ENCODE results near the gene CCT6B.

The CCT6B gene

GRCh38 chr17:34993031-34993430 is 31.8 kb upstream of the CCT6B start:
- no peak overlapping the region for H2BK5ac ChIP-seq (ENCODE audit: low read depth, low read length, poor library complexity, severe bottlenecking)
- no peak overlapping the region for H2BK12ac ChIP-seq (ENCODE audit: low read length in 2 of 2)
- no peak overlapping the region for H2AFZ ChIP-seq (ENCODE audit: low read depth, low read length)
- no peak overlapping the region for H3K9ac ChIP-seq (ENCODE audit: low read length)
- peaks cover 40 to 70% of the 10 kb centered on the region in 2 experiments for H3K36me3 ChIP-seq (ENCODE audit: control insufficient read depth in 1 of 2, insufficient read depth in 2 of 2, low read depth in 1 of 2, low read length in 2 of 2)
- WGBS, result 91% methylated on average over 2 of the region's 2 CpGs
- H3K18ac ChIP-seq (ENCODE audit: low read depth in 1 of 2, low read length in 2 of 2), result no peak overlapping the region
- H3K27me3 ChIP-seq (ENCODE audit: control insufficient read depth in 1 of 2, insufficient read depth in 1 of 2, low read length in 2 of 2), result no peaks in the 10 kb centered on the region
- H3K4me3 ChIP-seq (ENCODE audit: insufficient read depth in 1 of 2, low read depth in 1 of 2, low read length in 2 of 2), result no peak overlapping the region
- DNase-seq, result no peak
- no peak overlapping the region for H2BK15ac ChIP-seq (ENCODE audit: low read depth, poor library complexity, severe bottlenecking)
- no peak overlapping the region for H2AK5ac ChIP-seq (ENCODE audit: low read length, severe bottlenecking)
- no peak overlapping the region for H4K8ac ChIP-seq (ENCODE audit: low read length)
- H3K27ac ChIP-seq (ENCODE audit: low read length, poor library complexity, severe bottlenecking), result no peak overlapping the region
- no peak overlapping the region for H3K23ac ChIP-seq (ENCODE audit: low read length in 2 of 2)
- H3K14ac ChIP-seq (ENCODE audit: low read length in 2 of 2), result no peak overlapping the region
- no peak overlapping the region for H4K91ac ChIP-seq (ENCODE audit: low read length)
- H3K4me1 ChIP-seq (ENCODE audit: control insufficient read depth, insufficient read depth, low read depth, low read length), result peaks cover 3% of the 10 kb centered on the region
- H2BK120ac ChIP-seq (ENCODE audit: low read depth, low read length), result no peak overlapping the region
- no peak overlapping the region for H3K4me2 ChIP-seq (ENCODE audit: low read length, poor library complexity, severe bottlenecking)
- peaks cover 7% of the 10 kb centered on the region for H3K79me1 ChIP-seq (replicated peaks; ENCODE audit: low read length, poor library complexity, severe bottlenecking)
- H3K9me3 ChIP-seq (ENCODE audit: control insufficient read depth, low read length), result no peaks in the 10 kb centered on the region
- H3K4ac ChIP-seq (ENCODE audit: low read depth in 1 of 2, low read length in 2 of 2), result no peak overlapping the region

GRCh38 chr17:34991606-34992005 is 30.3 kb upstream of the CCT6B start:
- 100% methylated on average over 3 of the region's 3 CpGs for WGBS
- H3K27me3 ChIP-seq (ENCODE audit: control insufficient read depth in 1 of 2, insufficient read depth in 1 of 2, low read length in 2 of 2), result no peaks in the 10 kb centered on the region
- H2AK5ac ChIP-seq (ENCODE audit: low read length, severe bottlenecking), result no peak overlapping the region

GRCh38 chr17:34990921-34991365 is 29.7 kb upstream of the CCT6B start:
- Histone ChIP-seq H3K27me3 (ENCODE audit: control insufficient read depth in 1 of 2, insufficient read depth in 1 of 2, low read length in 2 of 2) (no peaks in the 10 kb centered on the region), H2AK5ac (ENCODE audit: low read length, severe bottlenecking) (no peak overlapping the region), H2BK12ac (ENCODE audit: low read length in 2 of 2) (no peak overlapping the region), H3K23ac (ENCODE audit: low read length in 2 of 2) (no peak overlapping the region), H4K91ac (ENCODE audit: low read length) (no peak overlapping the region), H2BK120ac (ENCODE audit: low read depth, low read length) (no peak overlapping the region), H3K9me3 (ENCODE audit: control insufficient read depth, low read length) (no peaks in the 10 kb centered on the region), H3K27ac (ENCODE audit: low read length, poor library complexity, severe bottlenecking) (no peak overlapping the region), H3K79me1 (replicated peaks; ENCODE audit: low read length, poor library complexity, severe bottlenecking) (peaks cover 8% of the 10 kb centered on the region), H3K9ac (ENCODE audit: low read length) (no peak overlapping the region), H3K18ac (ENCODE audit: low read depth in 1 of 2, low read length in 2 of 2) (no peak overlapping the region), H2BK15ac (ENCODE audit: low read depth, poor library complexity, severe bottlenecking) (no peak overlapping the region), H3K36me3 (ENCODE audit: control insufficient read depth in 1 of 2, insufficient read depth in 2 of 2, low read depth in 1 of 2, low read length in 2 of 2) (peaks cover 37 to 77% of the 10 kb centered on the region in 2 experiments), H2BK5ac (ENCODE audit: low read depth, low read length, poor library complexity, severe bottlenecking) (no peak overlapping the region), H3K4me1 (ENCODE audit: control insufficient read depth, insufficient read depth, low read depth, low read length) (no peaks in the 10 kb centered on the region), H3K14ac (ENCODE audit: low read length in 2 of 2) (no peak overlapping the region), H3K4me2 (ENCODE audit: low read length, poor library complexity, severe bottlenecking) (no peak overlapping the region), H2AFZ (ENCODE audit: low read depth, low read length) (no peak overlapping the region), H3K4me3 (ENCODE audit: insufficient read depth in 1 of 2, low read depth in 1 of 2, low read length in 2 of 2) (no peak overlapping the region), H3K4ac (ENCODE audit: low read depth in 1 of 2, low read length in 2 of 2) (no peak overlapping the region), H4K8ac (ENCODE audit: low read length) (no peak overlapping the region)
- peak; percentile 86 for DNase-seq
- WGBS, result 59% methylated on average over 6 of the region's 6 CpGs

More at GRCh38 chr17:34991606-34992005, 30.3 kb upstream of the CCT6B start:
- Histone ChIP-seq H4K91ac (ENCODE audit: low read length) (no peak overlapping the region), H3K27ac (ENCODE audit: low read length, poor library complexity, severe bottlenecking) (no peak overlapping the region), H2BK15ac (ENCODE audit: low read depth, poor library complexity, severe bottlenecking) (no peak overlapping the region), H3K4ac (ENCODE audit: low read depth in 1 of 2, low read length in 2 of 2) (no peak overlapping the region), H3K4me3 (ENCODE audit: insufficient read depth in 1 of 2, low read depth in 1 of 2, low read length in 2 of 2) (no peak overlapping the region), H3K9ac (ENCODE audit: low read length) (no peak overlapping the region), H3K9me3 (ENCODE audit: control insufficient read depth, low read length) (no peaks in the 10 kb centered on the region), H4K8ac (ENCODE audit: low read length) (no peak overlapping the region), H2BK120ac (ENCODE audit: low read depth, low read length) (no peak overlapping the region), H3K4me2 (ENCODE audit: low read length, poor library complexity, severe bottlenecking) (no peak overlapping the region), H2AFZ (ENCODE audit: low read depth, low read length) (no peak overlapping the region), H3K4me1 (ENCODE audit: control insufficient read depth, insufficient read depth, low read depth, low read length) (no peaks in the 10 kb centered on the region), H3K36me3 (ENCODE audit: control insufficient read depth in 1 of 2, insufficient read depth in 2 of 2, low read depth in 1 of 2, low read length in 2 of 2) (peaks cover 39 to 76% of the 10 kb centered on the region in 2 experiments), H2BK5ac (ENCODE audit: low read depth, low read length, poor library complexity, severe bottlenecking) (no peak overlapping the region), H2BK12ac (ENCODE audit: low read length in 2 of 2) (no peak overlapping the region), H3K23ac (ENCODE audit: low read length in 2 of 2) (no peak overlapping the region), H3K79me1 (replicated peaks; ENCODE audit: low read length, poor library complexity, severe bottlenecking) (peaks cover 9% of the 10 kb centered on the region), H3K18ac (ENCODE audit: low read depth in 1 of 2, low read length in 2 of 2) (no peak overlapping the region), H3K14ac (ENCODE audit: low read length in 2 of 2) (no peak overlapping the region)
- DNase-seq, result no peak

DNA sequence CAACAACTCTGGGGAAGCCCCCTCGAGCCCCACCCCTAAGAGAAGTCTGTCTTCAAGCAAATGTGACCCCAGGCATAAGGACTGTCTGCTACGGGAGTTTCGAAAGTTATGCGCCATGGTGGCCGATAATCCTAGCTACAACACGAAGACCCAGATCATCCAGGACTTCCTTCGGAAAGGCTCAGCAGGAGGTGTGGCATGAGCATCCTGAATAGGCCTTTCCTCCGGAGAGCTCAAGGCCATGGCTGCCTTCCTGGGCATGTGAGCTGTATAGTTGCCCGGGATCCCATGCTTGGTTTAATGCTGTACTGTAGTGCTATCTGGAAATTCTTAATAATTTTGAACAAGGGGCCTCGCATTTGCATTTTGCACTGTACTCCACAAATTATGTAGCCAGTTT is 28.2 kb upstream of the CCT6B start:
- no peak overlapping the region for H3K4ac ChIP-seq (ENCODE audit: low read depth in 1 of 2, low read length in 2 of 2)
- no peaks in the 10 kb centered on the region for H3K27me3 ChIP-seq (ENCODE audit: control insufficient read depth in 1 of 2, insufficient read depth in 1 of 2, low read length in 2 of 2)
- peaks cover 8% of the 10 kb centered on the region for H3K79me1 ChIP-seq (replicated peaks; ENCODE audit: low read length, poor library complexity, severe bottlenecking)
- H3K4me1 ChIP-seq (ENCODE audit: control insufficient read depth, insufficient read depth, low read depth, low read length), result no peaks in the 10 kb centered on the region
- whole genome bisulfite sequencing, result 95% methylated on average over 8 of the region's 10 CpGs
- H3K18ac ChIP-seq (ENCODE audit: low read depth in 1 of 2, low read length in 2 of 2), result no peak overlapping the region
- H3K4me2 ChIP-seq (ENCODE audit: low read length, poor library complexity, severe bottlenecking), result no peak overlapping the region
- no peak overlapping the region for H2BK5ac ChIP-seq (ENCODE audit: low read depth, low read length, poor library complexity, severe bottlenecking)
- H2BK120ac ChIP-seq (ENCODE audit: low read depth, low read length), result no peak overlapping the region
- no peak overlapping the region for H2BK12ac ChIP-seq (ENCODE audit: low read length in 2 of 2)
- no peak overlapping the region for H4K91ac ChIP-seq (ENCODE audit: low read length)
- H4K8ac ChIP-seq (ENCODE audit: low read length), result no peak overlapping the region
- no peak overlapping the region for H3K4me3 ChIP-seq (ENCODE audit: insufficient read depth in 1 of 2, low read depth in 1 of 2, low read length in 2 of 2)
- H2AFZ ChIP-seq (ENCODE audit: low read depth, low read length), result no peak overlapping the region
- H3K9ac ChIP-seq (ENCODE audit: low read length), result no peak overlapping the region
- H2AK5ac ChIP-seq (ENCODE audit: low read length, severe bottlenecking), result no peak overlapping the region
- DNase-seq, result no peak
- H3K14ac ChIP-seq (ENCODE audit: low read length in 2 of 2), result no peak overlapping the region
- no peak overlapping the region for H3K23ac ChIP-seq (ENCODE audit: low read length in 2 of 2)
- no peaks in the 10 kb centered on the region for H3K9me3 ChIP-seq (ENCODE audit: control insufficient read depth, low read length)
- no peak overlapping the region for H2BK15ac ChIP-seq (ENCODE audit: low read depth, poor library complexity, severe bottlenecking)
- H3K27ac ChIP-seq (ENCODE audit: low read length, poor library complexity, severe bottlenecking), result no peak overlapping the region
- peaks cover 26 to 67% of the 10 kb centered on the region in 2 experiments for H3K36me3 ChIP-seq (ENCODE audit: control insufficient read depth in 1 of 2, insufficient read depth in 2 of 2, low read depth in 1 of 2, low read length in 2 of 2)
